Left ventricle myocardium inferior (tissue), 1 donor: ENCODE measurements around the gene MYO6. TPM values are rescaled to one million over a fixed set of nuclear protein-coding genes. Genes with fewer than 3 reads are reported as not detected.

Experiments used
- DNase-seq: peaks from one replicate; pipeline ENCODE4 v3.0.0-alpha.2; 2020
- H3K27ac ChIP-seq: fragments of 200-600 bp; replicated peaks from 2 replicates; pipeline ENCODE4 v1.8.0; 2021
- H3K27me3 ChIP-seq: fragments of 200-600 bp; 2 replicates; pipeline ENCODE4 v1.8.0; 2021; ENCODE audit warnings: low read depth
- H3K36me3 ChIP-seq: fragments of 200-600 bp; 2 replicates; pipeline ENCODE4 v1.8.0; 2021
- H3K4me1 ChIP-seq: fragments of 200-600 bp; 2 replicates; pipeline ENCODE4 v1.8.0; 2021
- H3K4me3 ChIP-seq: fragments of 200-600 bp; 2 replicates; pipeline ENCODE4 v1.8.0; 2021; ENCODE audit warnings: mild to moderate bottlenecking, moderate library complexity
- H3K9me3 ChIP-seq: fragments of 200-600 bp; replicated peaks from 2 replicates; pipeline ENCODE4 v1.8.0; 2021
- intact Hi-C: fragments of 100-400 bp; cut with micrococcal nuclease; formaldehyde crosslinking; loops from one replicate; pipeline ENCODE4 v1.11.0; 2022
- total RNA-seq: library from RNA; stranded (reverse); fragmentation: NEBNext Ultra II Directional; extraction: Animal tissue kit (Norgen Biotek cat#: 25700); gene quantifications from one replicate; pipeline ENCODE4 v1.2.1, GENCODE V29; 2021
- TF ChIP-seq, protein P1 (sequence below): fragments of 200-600 bp; IDR thresholded peaks from 2 replicates; pipeline ENCODE4 v1.8.0; 2021; ENCODE audit warnings: antibody characterized with exemption, mild to moderate bottlenecking, borderline replicate concordance
- donor health status: DM: no; HTN: yes; CAD: no; lungs with severe emphysema.

Gene MYO6
- total RNA-seq, 1 donor from 2014 or later: 5.0 TPM

DNA sequence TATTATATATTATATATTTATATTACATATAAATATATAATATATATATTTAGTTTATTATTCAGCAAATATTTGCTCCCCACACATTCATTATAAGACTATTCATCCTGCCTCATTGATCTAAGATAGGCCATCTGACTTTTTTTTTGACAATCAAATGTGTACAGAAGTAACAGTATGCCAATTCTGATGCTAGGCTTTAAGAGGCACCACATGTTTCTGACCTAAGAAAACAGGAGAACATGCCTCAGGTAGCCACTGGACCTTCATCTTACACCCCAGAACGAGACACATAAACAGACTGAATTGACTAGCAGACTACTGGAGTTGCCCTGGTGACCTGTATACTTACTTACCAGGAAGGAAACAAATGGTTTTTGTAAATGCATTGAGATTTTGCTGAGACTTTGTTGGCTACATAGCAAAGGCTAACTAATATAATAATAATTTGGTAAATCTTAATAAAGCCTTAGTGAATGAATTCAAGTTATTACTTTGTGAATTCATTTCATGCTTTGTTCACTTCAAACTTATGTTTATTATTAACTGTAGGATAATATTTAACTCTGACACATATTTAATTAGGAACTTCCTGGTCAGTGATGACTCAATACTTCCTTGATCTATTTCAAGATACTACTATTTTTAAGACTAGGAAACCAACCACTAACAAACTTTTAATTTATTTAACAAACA, 13.4 kb upstream of the MYO6 start:
- Histone ChIP-seq H3K36me3 (no peaks in the 10 kb centered on the region), H3K27ac (no peak overlapping the region)
- intact Hi-C loops: no loop called here

DNA sequence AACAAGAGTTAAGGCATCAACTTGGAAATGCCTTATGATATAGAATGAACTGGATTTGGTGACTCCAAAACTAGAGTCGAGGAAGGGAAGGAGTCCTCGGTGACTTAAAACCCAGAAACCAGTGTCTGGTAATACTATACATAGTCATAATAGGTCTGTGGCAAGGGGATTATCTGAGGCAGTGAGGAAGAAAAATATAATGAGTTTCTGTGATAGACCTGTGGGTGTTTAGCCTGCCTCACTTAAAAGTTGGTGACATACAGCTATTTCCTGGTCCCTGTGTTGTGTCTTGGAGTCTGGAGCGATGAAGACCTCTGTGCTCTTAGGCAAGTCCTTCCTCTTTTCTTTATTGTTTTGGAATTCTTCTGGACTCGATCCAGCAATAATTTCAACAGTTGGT, 5.1 kb upstream of the MYO6 start:
- H3K4me1 ChIP-seq: peaks cover 9% of the 10 kb centered on the region
- H3K9me3 ChIP-seq: no peaks in the 10 kb centered on the region
- H3K27me3 ChIP-seq: no peaks in the 10 kb centered on the region
- no peak for DNase-seq
- H3K27ac ChIP-seq: no peak overlapping the region
- no peaks in the 10 kb centered on the region for H3K36me3 ChIP-seq
- TF ChIP-seq, protein P1, sequence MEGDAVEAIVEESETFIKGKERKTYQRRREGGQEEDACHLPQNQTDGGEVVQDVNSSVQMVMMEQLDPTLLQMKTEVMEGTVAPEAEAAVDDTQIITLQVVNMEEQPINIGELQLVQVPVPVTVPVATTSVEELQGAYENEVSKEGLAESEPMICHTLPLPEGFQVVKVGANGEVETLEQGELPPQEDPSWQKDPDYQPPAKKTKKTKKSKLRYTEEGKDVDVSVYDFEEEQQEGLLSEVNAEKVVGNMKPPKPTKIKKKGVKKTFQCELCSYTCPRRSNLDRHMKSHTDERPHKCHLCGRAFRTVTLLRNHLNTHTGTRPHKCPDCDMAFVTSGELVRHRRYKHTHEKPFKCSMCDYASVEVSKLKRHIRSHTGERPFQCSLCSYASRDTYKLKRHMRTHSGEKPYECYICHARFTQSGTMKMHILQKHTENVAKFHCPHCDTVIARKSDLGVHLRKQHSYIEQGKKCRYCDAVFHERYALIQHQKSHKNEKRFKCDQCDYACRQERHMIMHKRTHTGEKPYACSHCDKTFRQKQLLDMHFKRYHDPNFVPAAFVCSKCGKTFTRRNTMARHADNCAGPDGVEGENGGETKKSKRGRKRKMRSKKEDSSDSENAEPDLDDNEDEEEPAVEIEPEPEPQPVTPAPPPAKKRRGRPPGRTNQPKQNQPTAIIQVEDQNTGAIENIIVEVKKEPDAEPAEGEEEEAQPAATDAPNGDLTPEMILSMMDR: no peak
- intact Hi-C loops: no loop called here
- H3K4me3 ChIP-seq: no peak overlapping the region

More for the DNA sequence above, 13.4 kb upstream of the MYO6 start:
- Histone ChIP-seq H3K27me3 (no peaks in the 10 kb centered on the region), H3K4me3 (no peak overlapping the region), H3K9me3 (no peaks in the 10 kb centered on the region), H3K4me1 (peaks cover 7% of the 10 kb centered on the region)
- TF ChIP-seq, protein P1: no peak
- no peak for DNase-seq

DNA sequence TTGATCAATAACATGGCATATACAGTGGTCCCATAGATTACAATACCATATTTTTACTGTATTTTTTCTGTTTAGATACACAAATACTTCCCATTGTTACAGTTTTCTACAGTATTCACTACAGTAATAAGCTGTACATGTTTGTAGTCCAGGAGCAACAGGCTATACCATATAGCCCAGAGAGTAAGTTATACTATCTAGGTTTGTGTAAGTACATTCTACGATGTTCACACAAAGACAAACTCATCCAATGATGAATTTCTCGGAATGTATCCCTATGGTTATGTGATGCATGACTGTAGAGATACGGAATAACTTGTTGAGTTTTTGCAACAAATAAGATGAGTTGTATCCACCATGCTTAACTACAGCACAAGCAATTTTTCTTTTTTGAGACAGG, 3.6 kb upstream of the MYO6 start:
- Histone ChIP-seq H3K4me3 (no peak overlapping the region), H3K4me1 (peaks cover 23% of the 10 kb centered on the region), H3K9me3 (no peaks in the 10 kb centered on the region), H3K36me3 (no peaks in the 10 kb centered on the region), H3K27me3 (no peaks in the 10 kb centered on the region), H3K27ac (no peak overlapping the region)
- TF ChIP-seq, protein P1: no peak
- intact Hi-C loops: no loop called here
- no peak for DNase-seq

DNA sequence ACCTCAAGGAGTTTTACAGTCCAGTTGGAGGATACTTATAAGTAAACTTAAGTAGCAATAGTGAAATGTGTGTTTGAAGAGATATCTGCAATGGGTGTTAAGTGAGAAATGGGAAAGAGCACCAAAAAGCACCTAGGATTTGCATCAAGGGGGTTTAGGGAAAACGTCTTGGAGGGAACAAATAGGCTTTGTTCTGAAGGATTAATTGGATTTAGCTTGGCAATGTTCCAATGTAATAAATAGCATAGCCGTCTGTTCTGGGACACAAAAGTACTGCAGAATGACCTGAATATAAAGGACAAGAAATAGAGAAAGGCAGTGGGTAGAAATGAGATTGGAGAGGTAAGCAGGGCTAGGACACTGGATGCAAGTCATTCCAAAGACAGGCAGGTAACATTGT, 2.8 kb upstream of the MYO6 start:
- Histone ChIP-seq H3K9me3 (no peaks in the 10 kb centered on the region), H3K4me1 (peaks cover 31% of the 10 kb centered on the region), H3K27ac (no peak overlapping the region), H3K36me3 (no peaks in the 10 kb centered on the region), H3K27me3 (no peaks in the 10 kb centered on the region), H3K4me3 (no peak overlapping the region)
- TF ChIP-seq, protein P1: no peak
- DNase-seq: no peak
- intact Hi-C loops: no loop called here

DNA sequence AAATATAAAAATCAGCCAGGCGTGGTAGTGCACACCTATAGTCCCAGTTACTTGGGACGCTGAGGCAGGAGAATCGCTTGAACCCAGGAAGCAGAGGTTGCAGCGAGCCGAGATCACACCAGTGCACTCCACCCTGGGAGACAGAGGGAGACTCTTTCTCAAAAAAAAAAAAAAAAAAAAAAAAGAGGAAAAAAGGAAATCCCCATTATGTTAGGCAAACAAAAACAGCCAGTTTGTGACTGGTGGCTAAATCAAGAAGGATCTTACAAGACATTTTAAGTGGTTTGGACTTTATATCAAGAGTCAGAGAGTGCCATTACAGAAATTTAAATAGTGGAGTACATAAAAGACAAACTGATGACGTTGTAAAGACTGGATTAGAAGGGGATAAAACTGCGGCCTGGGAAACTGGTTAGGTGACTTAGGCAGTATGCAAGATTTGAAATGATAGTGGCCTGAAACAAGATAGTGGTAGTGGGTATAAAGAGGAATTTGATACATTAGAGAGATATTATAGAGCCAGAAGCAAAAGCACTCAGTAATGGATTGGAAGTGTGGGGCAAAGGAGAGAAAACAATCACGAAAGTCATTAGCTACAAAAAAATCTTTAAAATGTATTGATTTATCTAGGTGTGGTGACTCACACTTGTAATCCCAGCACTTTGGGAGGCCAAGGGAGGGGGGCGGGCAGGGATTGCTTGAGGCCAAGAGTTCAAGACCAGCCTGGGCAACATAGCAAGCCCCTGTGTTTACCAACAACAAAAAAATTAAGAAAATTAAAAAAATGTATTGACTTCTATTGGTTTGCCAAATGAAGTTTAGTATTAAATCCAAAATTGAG, 1.7 kb upstream of the MYO6 start:
- DNase-seq: no peak
- H3K27ac ChIP-seq: no peak overlapping the region
- H3K4me1 ChIP-seq: peaks cover 36% of the 10 kb centered on the region
- H3K27me3 ChIP-seq: no peaks in the 10 kb centered on the region
- no peaks in the 10 kb centered on the region for H3K36me3 ChIP-seq
- intact Hi-C loops: no loop called here
- TF ChIP-seq, protein P1: no peak
- H3K9me3 ChIP-seq: no peaks in the 10 kb centered on the region
- no peak overlapping the region for H3K4me3 ChIP-seq
